NCI-H524 (cell line): ENCODE data around the gene IGF1R.
"Not testable (repeated sequence)": the region's sequence is repeated elsewhere in the genome, so short reads cannot be mapped to it uniquely, and the experiment has no call there.

ENCODE experiments used
- DNase-seq, 2 experiments: peaks; one replicate each; lab custom pipeline; 2025; lab: John Stamatoyannopoulos, UW

The IGF1R gene

GRCh38 chr15:98647774-98648653 is at the start of gene IGF1R:
TSS of gene IGF1R (plus strand) at chr15:98648539. CDS start at chr15:98649582, 1,043 bp downstream.
- peak; percentile 79 to 93 for DNase-seq

GRCh38 chr15:98599909-98600691 is 48.2 kb upstream of the IGF1R start:
- no peak for DNase-seq

- DNase-seq = no peak
Observed at GRCh38 chr15:98604983-98605382, 43.4 kb upstream of the IGF1R start.

GRCh38 chr15:98609144-98609852 is 39.0 kb upstream of the IGF1R start:
- no peak for DNase-seq

GRCh38 chr15:98610991-98611390 is 37.3 kb upstream of the IGF1R start:
- no peak for DNase-seq

GRCh38 chr15:98611808-98612207 is 36.5 kb upstream of the IGF1R start:
- no peak for DNase-seq

GRCh38 chr15:98612490-98613110 is 35.7 kb upstream of the IGF1R start:
- DNase-seq = no peak

- no peak for DNase-seq
Observed at GRCh38 chr15:98614681-98615080, 33.7 kb upstream of the IGF1R start.

GRCh38 chr15:98616397-98616796 is 31.9 kb upstream of the IGF1R start:
- peak in 1 of 2 experiments; percentile 75 for DNase-seq

GRCh38 chr15:98617328-98617980 is 30.9 kb upstream of the IGF1R start:
- DNase-seq = no peak

GRCh38 chr15:98618576-98618975 is 29.8 kb upstream of the IGF1R start:
- DNase-seq = not testable (repeated sequence)

GRCh38 chr15:98620020-98620419 is 28.3 kb upstream of the IGF1R start:
- DNase-seq = no peak

- no peak for DNase-seq
Observed at GRCh38 chr15:98621021-98621420, 27.3 kb upstream of the IGF1R start.

- no peak for DNase-seq
Observed at GRCh38 chr15:98625614-98626013, 22.7 kb upstream of the IGF1R start.

GRCh38 chr15:98626153-98626552 is 22.2 kb upstream of the IGF1R start:
- no peak for DNase-seq

GRCh38 chr15:98628216-98628615 is 20.1 kb upstream of the IGF1R start:
- no peak for DNase-seq

- no peak for DNase-seq
Observed at GRCh38 chr15:98635848-98636247, 12.5 kb upstream of the IGF1R start.

GRCh38 chr15:98643115-98643514 is 5.2 kb upstream of the IGF1R start:
- DNase-seq = no peak

GRCh38 chr15:98646546-98647025 is 1.8 kb upstream of the IGF1R start:
- no peak for DNase-seq

GRCh38 chr15:98647026-98647773 is 1.1 kb upstream of the IGF1R start:
- DNase-seq = peak; percentile 97 to 98
